Uterus (tissue), 4 donors: ENCODE data around the gene BIRC3. TPM values are rescaled to one million over a fixed set of nuclear protein-coding genes. Genes with fewer than 3 reads are reported as not detected.
"Not testable (repeated sequence)": the region's sequence is repeated elsewhere in the genome, so short reads cannot be mapped to it uniquely, and the experiment has no call there.

Source experiments
- DNase-seq, 2 donors: peaks; one replicate each; pipeline ENCODE4 v3.0.0-alpha.2; 2019 to 2020
- H3K27ac ChIP-seq, 2 donors: fragments of 200-600 bp; sonication (generic); 1 replicate in 1 of 2; 2 replicates in 1 of 2; pipeline ENCODE4 v1.5.1; 2016 to 2018
- H3K27me3 ChIP-seq, 2 donors: fragments of 200-600 bp; sonication (generic); one replicate each; pipeline ENCODE4 v1.5.1; 2018 to 2019; ENCODE audit warnings: control low read depth in 1 of 2
- H3K36me3 ChIP-seq, 2 donors: fragments of 200-600 bp; sonication (generic); one replicate each; pipeline ENCODE4 v1.5.1; 2019; ENCODE audit warnings: control low read depth in 1 of 2
- H3K4me1 ChIP-seq, 2 donors: fragments of 200-600 bp; sonication (generic); one replicate each; pipeline ENCODE4 v1.5.1; 2018 to 2019; ENCODE audit warnings: control low read depth in 1 of 2
- H3K4me3 ChIP-seq, 2 donors: fragments of 200-600 bp; sonication (generic); 1 replicate in 1 of 2; 2 replicates in 1 of 2; pipeline ENCODE4 v1.5.1; 2018 to 2019; ENCODE audit warnings: mild to moderate bottlenecking in 1 of 2
- H3K9me3 ChIP-seq, 2 donors: fragments of 200-600 bp; sonication (generic); one replicate each; pipeline ENCODE4 v1.5.1; 2019; ENCODE audit warnings: control low read depth in 1 of 2
- CTCF ChIP-seq, 4 experiments: fragments of 200-600 bp in 2 of 4; fragments of 450-650 bp in 2 of 4; sonication (generic) in 2 of 4; IDR thresholded peaks; one replicate each; pipeline ENCODE4 v1.5.1; 2016 to 2019; ENCODE audit warnings: antibody characterized with exemption in 4 of 4, mild to moderate bottlenecking in 2 of 4, moderate library complexity in 1 of 4
- POLR2A ChIP-seq, 2 donors: fragments of 450-650 bp; IDR thresholded peaks; one replicate each; pipeline ENCODE4 v1.6.1; 2016; ENCODE audit warnings: antibody characterized with exemption in 2 of 2, mild to moderate bottlenecking in 1 of 2, moderate library complexity in 1 of 2
- intact Hi-C: fragments of 100-400 bp; cut with DNase I; formaldehyde crosslinking; loops from one replicate; pipeline ENCODE4 v1.15.1; 2023; ENCODE audit warnings: low total_unique reads
- total RNA-seq, 4 donors: library from RNA; depleted of rRNA in 3 of 4; stranded (reverse); fragments of >200 nt in 3 of 4; gene quantifications; one replicate each; pipeline versions ENCODE4 v1.1.0 to v1.2.4, GENCODE V29; 2014 to 2023
- donor health status: DM: yes; HTN: yes; CAD: no.

BIRC3 gene
- total RNA-seq, 4 donors from 2014 or later = 1.5 to 102 (median 8.7) TPM

GRCh38 chr11:102367364-102367763 lies 50.1 kb downstream of the BIRC3 start:
- intact Hi-C loops = no loop called here
- no peaks in the 10 kb centered on the region for H3K36me3 ChIP-seq
- peak overlapping the region in 1 of 2 donors; percentile 50 for H3K27ac ChIP-seq
- no peak for TF ChIP-seq POLR2A (IDR thresholded peaks at IDR 0.05)
- peak in 1 of 4 experiments; percentile 32 for TF ChIP-seq CTCF (IDR thresholded peaks at IDR 0.05)
- no peaks in the 10 kb centered on the region for H3K27me3 ChIP-seq
- H3K4me1 ChIP-seq = no peaks in the 10 kb centered on the region
- no peaks in the 10 kb centered on the region for H3K9me3 ChIP-seq
- no peak for DNase-seq
- no peak overlapping the region for H3K4me3 ChIP-seq

GRCh38 chr11:102368472-102368871 lies 51.2 kb downstream of the BIRC3 start:
- no peak for DNase-seq
- no peak overlapping the region for H3K4me3 ChIP-seq
- no peaks in the 10 kb centered on the region for H3K9me3 ChIP-seq
- no peaks in the 10 kb centered on the region for H3K36me3 ChIP-seq
- H3K4me1 ChIP-seq = no peaks in the 10 kb centered on the region
- no peak for TF ChIP-seq CTCF (IDR thresholded peaks at IDR 0.05)
- TF ChIP-seq POLR2A (IDR thresholded peaks at IDR 0.05) = no peak
- intact Hi-C loops = no loop called here
- no peak overlapping the region for H3K27ac ChIP-seq
- H3K27me3 ChIP-seq = no peaks in the 10 kb centered on the region

- H3K36me3 ChIP-seq, H3K4me3 ChIP-seq, DNase-seq, H3K27ac ChIP-seq, H3K27me3 ChIP-seq, H3K4me1 ChIP-seq, intact Hi-C loops, H3K9me3 ChIP-seq: not testable (repeated sequence)
These were observed 57.5 kb downstream of the BIRC3 start for GRCh38 chr11:102374633-102375424.

- no peaks in the 10 kb centered on the region for H3K4me1 ChIP-seq
- intact Hi-C loops = no loop called here
- no peak for DNase-seq
- no peaks in the 10 kb centered on the region for H3K9me3 ChIP-seq
- no peaks in the 10 kb centered on the region for H3K27me3 ChIP-seq
- H3K27ac ChIP-seq = no peak overlapping the region
- H3K36me3 ChIP-seq = peaks cover 0 to 3% of the 10 kb centered on the region in 2 donors
- no peak for TF ChIP-seq POLR2A (IDR thresholded peaks at IDR 0.05)
- no peak for TF ChIP-seq CTCF (IDR thresholded peaks at IDR 0.05)
- no peak overlapping the region for H3K4me3 ChIP-seq
These were observed 58.6 kb downstream of the BIRC3 start for GRCh38 chr11:102375720-102376399.

GRCh38 chr11:102377891-102378290 lies 60.6 kb downstream of the BIRC3 start:
- Histone ChIP-seq H3K4me1 (no peaks in the 10 kb centered on the region), H3K27me3 (no peaks in the 10 kb centered on the region), H3K36me3 (peaks cover 0 to 3% of the 10 kb centered on the region in 2 donors), H3K27ac (no peak overlapping the region), H3K4me3 (no peak overlapping the region), H3K9me3 (no peaks in the 10 kb centered on the region)
- intact Hi-C loops = no loop called here
- TF ChIP-seq POLR2A (IDR thresholded peaks at IDR 0.05) (no peak), CTCF (IDR thresholded peaks at IDR 0.05) (no peak)
- DNase-seq = no peak
